ENCODE results near the gene KCNQ1OT1.

The KCNQ1OT1 gene

GRCh38 chr11:2736577-2737225 lies 36.9 kb upstream of the KCNQ1OT1 start:
- DNase-seq, result no peak

- no peak for DNase-seq
These were observed 35.3 kb upstream of the KCNQ1OT1 start for GRCh38 chr11:2735053-2735589.

GRCh38 chr11:2734181-2735052 lies 34.6 kb upstream of the KCNQ1OT1 start:
- DNase-seq, result no peak

DNA sequence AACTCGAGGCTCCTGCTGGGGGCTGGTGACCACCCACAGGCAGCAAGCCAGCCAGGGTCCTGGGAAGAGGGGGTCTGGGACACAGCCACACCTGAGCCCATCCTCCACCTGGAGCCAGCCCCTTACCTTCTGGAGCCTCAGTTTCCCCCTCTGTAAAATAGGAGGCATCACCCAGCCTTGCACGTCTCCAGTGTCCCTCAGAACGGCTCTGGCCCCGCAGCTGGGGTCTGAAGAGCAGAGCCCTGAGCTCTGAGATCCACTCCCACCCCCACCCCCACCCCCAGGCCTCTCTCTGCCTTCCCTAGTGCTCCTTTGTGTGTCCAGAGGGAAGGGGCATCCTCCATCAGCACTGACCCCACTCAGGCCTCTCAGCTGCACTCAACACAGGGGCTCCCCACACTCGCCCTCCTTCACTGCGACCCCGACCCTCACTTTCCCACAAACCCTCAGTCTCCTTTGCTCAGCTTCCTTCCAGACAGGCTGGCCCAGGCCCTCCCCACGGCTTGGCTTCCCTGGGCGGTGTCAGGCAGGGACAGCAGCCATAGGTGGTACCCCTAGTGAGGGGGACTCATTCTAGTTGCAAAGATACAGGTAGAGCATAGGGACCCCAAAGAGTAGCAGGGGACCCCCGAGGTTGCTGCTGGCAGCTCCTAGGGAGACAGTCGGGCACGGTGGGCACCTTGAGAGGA lies 33.3 kb upstream of the KCNQ1OT1 start:
- DNase-seq, result no peak

GRCh38 chr11:2732261-2732939 lies 32.6 kb upstream of the KCNQ1OT1 start:
- DNase-seq, result no peak

- DNase-seq, result no peak
These were observed 31.6 kb upstream of the KCNQ1OT1 start for GRCh38 chr11:2731130-2732125.

DNA sequence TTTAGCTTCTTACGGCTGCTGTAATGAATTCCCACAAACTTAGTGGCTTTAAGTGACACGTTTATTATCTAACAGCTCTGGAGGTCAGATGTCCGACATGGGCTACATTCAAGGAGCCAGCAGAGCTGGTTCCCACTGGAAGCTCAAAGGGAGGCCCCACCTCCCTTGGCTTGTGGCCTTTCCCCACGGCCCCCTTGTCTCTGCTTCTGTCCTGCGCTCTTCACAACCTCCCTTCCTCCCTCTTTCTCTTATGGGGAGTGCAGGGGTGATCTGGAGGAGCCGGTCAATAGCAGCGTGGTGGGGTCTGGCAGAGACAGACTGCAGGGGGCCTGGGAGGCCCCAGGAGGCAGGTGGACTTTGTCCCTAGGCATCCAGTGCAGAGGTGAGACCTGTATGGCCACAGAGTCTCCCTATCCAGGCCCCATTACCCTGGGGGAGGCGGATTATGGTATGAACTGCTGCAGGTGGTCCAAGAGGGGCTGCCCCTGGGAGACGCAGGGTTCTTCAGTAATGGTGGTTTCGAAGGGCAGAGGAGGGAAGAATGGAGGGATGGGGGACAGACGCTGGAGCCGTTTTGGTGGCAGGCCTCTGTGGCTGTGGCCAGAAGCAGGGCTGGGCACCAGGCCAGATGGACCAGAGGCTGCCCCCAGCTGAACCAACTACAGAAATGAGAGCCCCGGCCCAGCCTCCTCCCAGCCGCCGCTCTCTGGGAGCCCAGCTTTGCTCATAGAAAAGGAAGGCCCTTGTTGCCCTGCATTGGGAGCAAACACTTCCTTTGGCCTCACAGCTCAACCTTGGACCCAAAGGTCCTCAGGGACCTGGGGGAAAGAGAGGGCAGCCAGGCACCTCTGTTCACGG lies 30.7 kb upstream of the KCNQ1OT1 start:
- DNase-seq, result no peak

DNA sequence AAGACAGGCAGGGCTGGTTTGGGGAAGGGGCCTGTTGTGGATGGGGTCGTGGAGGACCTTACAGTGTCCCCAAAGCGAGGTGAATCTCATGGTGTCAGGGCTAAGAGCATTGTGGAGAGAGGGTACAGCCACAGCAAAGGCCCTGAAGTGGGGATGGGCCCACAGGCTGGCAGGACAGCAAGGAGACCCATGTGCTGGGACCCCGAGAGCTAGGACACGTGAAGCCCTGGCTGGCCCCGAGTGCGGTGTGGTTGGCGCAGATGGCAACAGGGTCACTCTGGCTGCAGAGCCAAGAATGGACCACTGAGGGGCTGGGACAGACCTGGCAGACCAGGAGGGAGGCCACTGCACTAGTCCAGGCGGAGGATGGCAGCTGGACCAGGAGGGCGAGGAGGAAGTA lies 30.0 kb upstream of the KCNQ1OT1 start:
- no peak for DNase-seq

DNA sequence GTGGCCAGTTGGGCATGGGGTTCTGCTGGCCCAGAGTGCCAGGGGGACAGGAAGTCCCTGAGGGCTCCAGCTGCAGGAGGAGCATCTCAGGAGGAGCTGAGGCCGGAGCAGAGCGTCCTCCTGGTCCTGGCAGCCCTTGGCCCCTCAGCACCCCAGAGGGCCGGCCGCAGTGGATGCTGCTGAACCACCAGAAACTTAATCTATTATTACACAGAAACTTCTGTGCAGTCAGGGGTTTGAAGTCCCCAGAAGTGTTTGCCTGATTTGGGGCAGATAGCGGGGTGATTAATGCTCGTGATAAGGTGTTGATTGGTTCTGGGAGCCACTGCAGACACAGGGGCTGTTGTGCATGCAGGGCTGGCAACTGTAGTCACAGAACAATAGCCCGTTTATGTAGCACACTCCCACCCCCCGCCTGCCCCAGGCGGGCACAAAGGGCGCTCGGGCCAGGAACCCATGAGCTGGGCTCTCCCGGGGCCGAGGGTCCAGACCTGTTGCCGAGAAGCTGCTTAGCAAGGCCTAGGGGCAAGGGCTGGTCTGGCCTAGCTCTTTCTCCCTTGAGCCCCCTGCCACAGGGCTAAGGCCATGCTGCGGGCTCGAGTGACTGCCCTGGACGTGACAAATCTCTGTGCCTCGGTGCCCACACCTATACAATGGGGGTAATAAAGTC lies 29.0 kb upstream of the KCNQ1OT1 start:
- DNase-seq, result no peak

- no peak for DNase-seq
These were observed 28.4 kb upstream of the KCNQ1OT1 start for GRCh38 chr11:2728128-2728662.

GRCh38 chr11:2726964-2727363 lies 27.2 kb upstream of the KCNQ1OT1 start:
- no peak for DNase-seq

DNA sequence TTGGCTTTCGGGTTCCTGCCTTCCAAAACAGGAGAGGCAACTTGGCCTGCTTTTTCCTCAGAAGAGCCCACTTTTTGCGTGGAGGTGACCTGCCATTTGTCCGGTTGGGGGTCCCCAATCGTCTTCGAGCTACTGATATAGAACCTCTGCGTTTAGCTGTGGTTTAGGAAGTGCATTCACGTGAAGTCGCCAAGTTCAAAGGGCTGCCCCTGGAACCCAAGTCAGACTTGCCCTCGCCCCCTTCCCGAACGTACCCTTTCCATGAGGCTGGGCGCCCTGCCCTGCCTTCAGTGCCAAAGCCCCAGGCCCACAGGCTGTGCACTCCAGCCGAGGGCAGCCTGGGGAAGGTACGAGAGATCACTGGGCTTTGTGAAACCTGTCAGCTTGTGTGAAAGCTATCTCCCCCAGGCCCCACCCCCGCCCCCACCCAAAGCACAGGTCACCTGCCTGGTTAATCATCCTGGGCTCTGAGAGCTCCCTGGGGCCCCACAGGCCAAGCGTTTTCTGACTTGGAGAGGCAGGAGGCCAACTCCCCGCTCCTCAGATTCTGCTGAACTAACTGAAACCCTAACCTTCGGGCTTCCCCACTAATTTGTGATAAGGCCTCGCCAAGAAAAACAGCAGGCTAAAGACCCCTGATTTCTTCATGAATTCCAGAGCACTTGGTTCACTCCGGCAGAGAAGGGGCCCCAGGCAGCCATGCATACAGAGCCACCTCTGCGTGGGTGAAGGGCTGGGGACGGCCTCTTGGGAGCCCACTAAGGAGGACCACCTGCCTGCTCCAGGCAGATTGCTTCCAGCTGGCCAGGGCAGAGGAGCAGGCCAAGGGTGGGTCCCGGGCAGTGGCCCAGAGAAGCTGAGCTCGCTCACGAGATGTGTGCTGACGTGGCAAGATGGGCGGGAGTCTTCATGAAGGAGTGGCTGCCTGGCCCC lies 25.8 kb upstream of the KCNQ1OT1 start:
- DNase-seq, result no peak

DNA sequence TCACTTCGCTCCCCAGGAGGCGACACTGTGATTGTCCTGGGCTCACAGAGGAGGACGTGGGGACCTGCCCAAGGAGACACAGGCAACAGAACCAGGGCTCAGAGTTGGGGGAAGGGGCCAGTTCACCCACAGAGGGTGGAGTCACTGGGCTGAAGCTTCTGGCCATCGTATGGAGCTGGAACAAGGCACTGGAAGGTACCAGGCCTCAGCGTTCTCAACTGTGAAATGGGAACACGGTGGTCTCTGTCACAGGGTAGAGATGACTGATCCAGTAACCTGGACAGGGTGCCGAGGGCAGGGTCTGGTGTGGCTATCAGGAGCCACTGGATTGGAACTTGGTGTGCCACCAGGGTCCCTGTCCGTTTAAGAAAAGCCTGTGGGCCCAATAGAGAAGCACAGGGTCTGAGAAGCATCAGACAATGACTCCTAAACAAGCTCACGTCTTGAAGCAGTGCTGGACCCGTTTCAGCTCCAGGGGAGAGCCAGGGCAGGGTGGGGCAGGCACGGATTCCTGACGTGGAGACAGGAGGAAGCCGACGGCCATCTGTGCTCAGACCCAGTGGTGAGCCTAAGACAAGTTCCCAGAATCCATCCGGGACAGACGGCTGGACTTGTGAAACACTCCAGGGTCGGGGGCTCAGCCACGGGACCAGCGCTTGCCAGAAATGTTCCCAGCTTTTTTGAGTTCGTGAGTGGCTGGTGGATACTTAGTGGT lies 25.0 kb upstream of the KCNQ1OT1 start:
- no peak for DNase-seq

DNA sequence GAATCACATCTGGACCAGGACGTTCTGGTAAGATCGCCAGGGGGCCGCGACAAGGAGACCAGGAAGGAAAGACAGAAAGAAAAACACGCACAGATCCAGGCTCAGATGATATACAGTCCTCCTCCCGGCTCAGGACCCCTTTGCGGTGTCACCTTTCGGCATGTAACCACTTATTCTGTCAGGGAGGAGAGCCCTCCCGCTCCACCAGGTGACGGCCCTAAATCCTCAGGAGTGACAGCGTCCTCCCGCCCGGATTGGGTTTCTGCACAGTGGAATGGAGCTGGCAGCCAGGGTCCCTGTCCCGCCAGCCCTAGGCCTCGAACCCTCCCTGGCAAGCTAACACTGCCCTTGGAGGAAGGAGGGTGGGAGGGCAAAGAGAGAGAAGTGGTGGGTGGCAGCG lies 24.3 kb upstream of the KCNQ1OT1 start:
- DNase-seq, result no peak

DNA sequence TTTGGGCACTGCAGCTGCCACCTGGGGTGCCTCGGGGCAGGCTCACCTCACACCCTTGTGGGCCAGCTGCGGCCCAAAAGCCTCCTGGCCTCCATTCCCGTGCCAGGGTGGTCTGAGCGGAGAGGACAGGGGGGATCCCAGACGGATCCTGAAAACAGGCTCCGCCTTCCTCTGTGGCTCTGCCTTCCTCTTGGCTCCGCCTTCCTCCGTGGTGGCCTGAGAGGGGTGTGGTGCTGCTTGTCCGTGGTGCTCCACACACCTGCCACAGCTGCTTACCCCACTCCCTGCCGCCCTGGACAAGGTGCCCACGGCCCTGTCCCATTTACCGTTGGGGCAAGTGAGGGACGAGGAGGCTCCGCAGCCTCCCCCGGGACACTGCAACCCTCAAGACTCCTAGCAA lies 23.2 kb upstream of the KCNQ1OT1 start:
- no peak for DNase-seq

GRCh38 chr11:2721210-2721916 lies 21.6 kb upstream of the KCNQ1OT1 start:
- DNase-seq, result no peak
